Measurements from ENCODE around the gene PSMB7. TPM values are rescaled to one million over a fixed set of nuclear protein-coding genes. Genes with fewer than 3 reads are reported as not detected.

Gene PSMB7
- total and polyA plus RNA-seq, 2 of the 4 experiments (the other 2 are of a cell fraction): 340 to 430 TPM

DNA sequence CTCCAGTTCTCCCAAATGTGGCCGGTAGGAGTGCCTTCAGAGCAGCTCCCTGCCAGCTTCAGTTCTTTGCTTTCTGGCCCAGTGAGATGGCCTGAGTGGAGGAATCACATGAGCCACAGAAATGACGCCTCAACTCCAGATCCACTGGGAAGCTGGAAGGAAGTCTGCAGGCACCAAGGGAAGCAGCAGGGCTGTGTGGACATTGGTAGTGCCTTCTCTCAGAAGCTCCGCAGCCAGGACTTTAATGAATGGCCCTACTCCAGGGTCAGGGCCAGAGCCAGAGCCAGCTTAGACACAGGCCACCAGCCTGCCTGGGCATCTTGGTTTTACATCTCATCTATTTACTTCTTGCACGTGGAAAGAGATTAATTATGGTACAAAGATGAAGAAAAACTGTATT is 12.0 kb upstream of the PSMB7 start:
- Histone ChIP-seq H3K18ac (ENCODE audit: low read depth, low read length) (no peak overlapping the region), H2BK120ac (ENCODE audit: low read depth, low read length) (no peak overlapping the region), H3K9me3 (ENCODE audit: control insufficient read depth, insufficient read depth, low read length) (no peaks in the 10 kb centered on the region), H3K9ac (ENCODE audit: low read depth, low read length) (no peak overlapping the region), H4K8ac (ENCODE audit: low read depth in 2 of 2, low read length in 2 of 2) (no peak overlapping the region), H3K14ac (replicated peaks; ENCODE audit: low read depth, low read length) (no peak overlapping the region), H4K20me1 (ENCODE audit: insufficient read depth, low read length) (no peaks in the 10 kb centered on the region), H3K4ac (ENCODE audit: low read depth, low read length) (no peak overlapping the region), H2BK5ac (ENCODE audit: low read depth, low read length, poor library complexity, severe bottlenecking) (no peak overlapping the region), H2AK9ac (replicated peaks; ENCODE audit: low read depth, low read length, poor library complexity) (no peak overlapping the region), H3K27ac (ENCODE audit: insufficient read depth, low read length) (no peak overlapping the region), H2BK20ac (ENCODE audit: low read depth, low read length) (no peak overlapping the region), H4K91ac (ENCODE audit: insufficient read depth, low read depth, low read length) (no peak overlapping the region), H3K56ac (ENCODE audit: extremely low read depth, insufficient read depth, low read length) (no peak overlapping the region), H3K23ac (ENCODE audit: low read depth, low read length) (no peak overlapping the region), H2AFZ (replicated peaks; ENCODE audit: low read length, poor library complexity) (no peak overlapping the region), H3K4me2 (ENCODE audit: low read depth, low read length) (no peak overlapping the region), H3K27me3 (ENCODE audit: control insufficient read depth, insufficient read depth, low read length) (peaks cover 26% of the 10 kb centered on the region), H3K9me1 (ENCODE audit: insufficient read depth, low read length) (no peaks in the 10 kb centered on the region), H3K36me3 (ENCODE audit: control insufficient read depth, insufficient read depth, low read length) (no peaks in the 10 kb centered on the region), H4K5ac (ENCODE audit: low read depth, low read length) (no peak overlapping the region), H2BK15ac (ENCODE audit: low read depth, low read length) (no peak overlapping the region), H2AK5ac (ENCODE audit: low read depth, low read length) (no peak overlapping the region), H3K79me1 (ENCODE audit: low read depth in 1 of 2, low read length in 2 of 2) (no peaks in the 10 kb centered on the region), H3K4me3 (ENCODE audit: insufficient read depth, low read depth, low read length) (no peak overlapping the region), H3K4me1 (ENCODE audit: control insufficient read depth, insufficient read depth, low read length) (no peaks in the 10 kb centered on the region)
- DNase-seq: no peak
- dilution Hi-C loops (cut with HindIII; ENCODE audit: low sequenced_read_pairs, unreplicated experiment): no loop called here
- no TSS peak for BruUV-seq (replicated peaks)
- TF ChIP-seq, protein P1, sequence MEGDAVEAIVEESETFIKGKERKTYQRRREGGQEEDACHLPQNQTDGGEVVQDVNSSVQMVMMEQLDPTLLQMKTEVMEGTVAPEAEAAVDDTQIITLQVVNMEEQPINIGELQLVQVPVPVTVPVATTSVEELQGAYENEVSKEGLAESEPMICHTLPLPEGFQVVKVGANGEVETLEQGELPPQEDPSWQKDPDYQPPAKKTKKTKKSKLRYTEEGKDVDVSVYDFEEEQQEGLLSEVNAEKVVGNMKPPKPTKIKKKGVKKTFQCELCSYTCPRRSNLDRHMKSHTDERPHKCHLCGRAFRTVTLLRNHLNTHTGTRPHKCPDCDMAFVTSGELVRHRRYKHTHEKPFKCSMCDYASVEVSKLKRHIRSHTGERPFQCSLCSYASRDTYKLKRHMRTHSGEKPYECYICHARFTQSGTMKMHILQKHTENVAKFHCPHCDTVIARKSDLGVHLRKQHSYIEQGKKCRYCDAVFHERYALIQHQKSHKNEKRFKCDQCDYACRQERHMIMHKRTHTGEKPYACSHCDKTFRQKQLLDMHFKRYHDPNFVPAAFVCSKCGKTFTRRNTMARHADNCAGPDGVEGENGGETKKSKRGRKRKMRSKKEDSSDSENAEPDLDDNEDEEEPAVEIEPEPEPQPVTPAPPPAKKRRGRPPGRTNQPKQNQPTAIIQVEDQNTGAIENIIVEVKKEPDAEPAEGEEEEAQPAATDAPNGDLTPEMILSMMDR (conservative IDR thresholded peaks at IDR 0.05; ENCODE audit: low read depth, low read length): no peak
- TF ChIP-seq CEBPB (IDR thresholded peaks at IDR 0.05; ENCODE audit: low read depth, low read length): no peak
- no peak for TF ChIP-seq MAZ (IDR thresholded peaks at IDR 0.05; ENCODE audit: borderline replicate concordance, low read depth, low read length)
- no peak for TF ChIP-seq MAFK (IDR thresholded peaks at IDR 0.05; ENCODE audit: low read depth, low read length)
- no peak for TF ChIP-seq NFE2L2 (IDR thresholded peaks at IDR 0.05; ENCODE audit: low read depth, low read length)
- TF ChIP-seq RAD21 (IDR thresholded peaks at IDR 0.05; ENCODE audit: low read length): no peak
- TF ChIP-seq CHD1 (IDR thresholded peaks at IDR 0.05; ENCODE audit: low read depth, low read length): no peak
- TF ChIP-seq, protein P2, sequence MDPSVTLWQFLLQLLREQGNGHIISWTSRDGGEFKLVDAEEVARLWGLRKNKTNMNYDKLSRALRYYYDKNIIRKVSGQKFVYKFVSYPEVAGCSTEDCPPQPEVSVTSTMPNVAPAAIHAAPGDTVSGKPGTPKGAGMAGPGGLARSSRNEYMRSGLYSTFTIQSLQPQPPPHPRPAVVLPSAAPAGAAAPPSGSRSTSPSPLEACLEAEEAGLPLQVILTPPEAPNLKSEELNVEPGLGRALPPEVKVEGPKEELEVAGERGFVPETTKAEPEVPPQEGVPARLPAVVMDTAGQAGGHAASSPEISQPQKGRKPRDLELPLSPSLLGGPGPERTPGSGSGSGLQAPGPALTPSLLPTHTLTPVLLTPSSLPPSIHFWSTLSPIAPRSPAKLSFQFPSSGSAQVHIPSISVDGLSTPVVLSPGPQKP (IDR thresholded peaks at IDR 0.05; ENCODE audit: borderline replicate concordance, low read depth, low read length): no peak
- TF ChIP-seq MXI1 (IDR thresholded peaks at IDR 0.05; ENCODE audit: borderline replicate concordance, low read depth, low read length): no peak
- no peak for TF ChIP-seq RCOR1 (IDR thresholded peaks at IDR 0.05; ENCODE audit: insufficient replicate concordance, low read length)
- no peak for ATAC-seq (ENCODE audit: low read depth)
- in situ Hi-C loops (cut with MboI; ENCODE audit: low sequenced_read_pairs): no loop called here
- WGBS, 2 experiments (ENCODE audit: extremely low coverage in 2 of 2, insufficient read length in 1 of 2): no CpG with 5 or more reads among the region's 4 CpGs
- intact Hi-C loops (cut with micrococcal nuclease): no loop called here
- CTCF ChIA-PET: no interaction called here
- POLR2A ChIA-PET (ENCODE audit: unreplicated experiment): no interaction called here
